DOHH2 (cell line): Measurements from ENCODE around the gene PGA3.

ENCODE experiments used
- H3F3A ChIP-seq: fragments of 200-600 bp; sonication (generic), shearing (Covaris generic); 2 replicates; pipeline ENCODE4 v1.6.0; 2016; ENCODE audit warnings: antibody characterized with exemption, mild to moderate bottlenecking; ENCODE audit not compliant: control insufficient read depth, insufficient read depth
- H3K27ac ChIP-seq: fragments of 200-600 bp; sonication (generic); 2 replicates; pipeline ENCODE4 v1.5.1; 2014; ENCODE audit warnings: low read depth, mild to moderate bottlenecking, low read length, moderate library complexity
- H3K27me3 ChIP-seq: fragments of 200-600 bp; sonication (generic); 2 replicates; pipeline ENCODE4 v1.6.1; 2014; ENCODE audit warnings: mild to moderate bottlenecking, low read length, mixed read lengths; ENCODE audit not compliant: control insufficient read depth
- H3K36me3 ChIP-seq: fragments of 200-600 bp; sonication (generic); 2 replicates; pipeline ENCODE4 v1.6.1; 2014; ENCODE audit warnings: mild to moderate bottlenecking, low read length, moderate library complexity, mixed read lengths; ENCODE audit not compliant: control insufficient read depth
- H3K4me1 ChIP-seq: fragments of 200-600 bp; sonication (generic); 2 replicates; pipeline ENCODE4 v1.6.1; 2014; ENCODE audit warnings: mild to moderate bottlenecking, low read length, mixed read lengths; ENCODE audit not compliant: control insufficient read depth
- H3K4me2 ChIP-seq: fragments of 200-600 bp; sonication (generic); 2 replicates; pipeline ENCODE4 v1.6.0; 2014; ENCODE audit warnings: mild to moderate bottlenecking, low read length, moderate library complexity
- H3K4me3 ChIP-seq: fragments of 200-600 bp; sonication (generic); 2 replicates; pipeline ENCODE4 v1.5.1; 2014; ENCODE audit warnings: mild to moderate bottlenecking, low read length, mixed read lengths
- H3K79me2 ChIP-seq: fragments of 200-600 bp; sonication (generic); 2 replicates; pipeline ENCODE4 v1.6.1; 2014; ENCODE audit warnings: mild to moderate bottlenecking, low read length, mixed read lengths; ENCODE audit not compliant: control insufficient read depth
- H3K9me2 ChIP-seq: fragments of 200-600 bp; sonication (generic); replicated peaks from 2 replicates; pipeline ENCODE4 v1.6.1; 2014; ENCODE audit warnings: mild to moderate bottlenecking, low read length, mixed read lengths; ENCODE audit not compliant: control insufficient read depth
- H3K9me3 ChIP-seq: fragments of 200-600 bp; sonication (generic); 2 replicates; pipeline ENCODE4 v1.6.1; 2014; ENCODE audit warnings: antibody characterized with exemption, low read length, mixed read lengths; ENCODE audit not compliant: control insufficient read depth, insufficient read depth
- H4K20me1 ChIP-seq: fragments of 200-600 bp; sonication (generic); 2 replicates; pipeline ENCODE4 v1.6.0; 2014; ENCODE audit warnings: low read depth, mild to moderate bottlenecking, antibody characterized with exemption, low read length, moderate library complexity; ENCODE audit not compliant: control insufficient read depth, insufficient read depth
- EZH2phosphoT487 ChIP-seq: fragments of 200-600 bp; sonication (generic); IDR thresholded peaks from 2 replicates; pipeline ENCODE4 v1.6.1; 2017; ENCODE audit warnings: borderline replicate concordance, mild to moderate bottlenecking, antibody characterized with exemption, low read length, moderate library complexity, mixed read lengths
- TF ChIP-seq, protein P1 (sequence below): fragments of 200-600 bp; sonication (generic); IDR thresholded peaks from one replicate; pipeline ENCODE4 v1.5.1; 2014; ENCODE audit warnings: antibody characterized with exemption, mild to moderate bottlenecking, low read depth, low read length; ENCODE audit not compliant: poor library complexity, severe bottlenecking

PGA3 gene

GRCh38 chr11:61254403-61255025 lies 51.2 kb downstream of the PGA3 start:
- H4K20me1 ChIP-seq, result no peaks in the 10 kb centered on the region
- no peaks in the 10 kb centered on the region for H3K4me1 ChIP-seq
- H3F3A ChIP-seq, result no peaks in the 10 kb centered on the region
- no peak overlapping the region for H3K27ac ChIP-seq
- H3K9me3 ChIP-seq, result no peaks in the 10 kb centered on the region
- H3K4me2 ChIP-seq, result no peak overlapping the region
- H3K36me3 ChIP-seq, result peaks cover 4% of the 10 kb centered on the region; the same call in 1 of the 2 replicates
- H3K79me2 ChIP-seq, result no peaks in the 10 kb centered on the region
- no peak overlapping the region for H3K4me3 ChIP-seq
- TF ChIP-seq EZH2phosphoT487, result no peak
- TF ChIP-seq, protein P1, sequence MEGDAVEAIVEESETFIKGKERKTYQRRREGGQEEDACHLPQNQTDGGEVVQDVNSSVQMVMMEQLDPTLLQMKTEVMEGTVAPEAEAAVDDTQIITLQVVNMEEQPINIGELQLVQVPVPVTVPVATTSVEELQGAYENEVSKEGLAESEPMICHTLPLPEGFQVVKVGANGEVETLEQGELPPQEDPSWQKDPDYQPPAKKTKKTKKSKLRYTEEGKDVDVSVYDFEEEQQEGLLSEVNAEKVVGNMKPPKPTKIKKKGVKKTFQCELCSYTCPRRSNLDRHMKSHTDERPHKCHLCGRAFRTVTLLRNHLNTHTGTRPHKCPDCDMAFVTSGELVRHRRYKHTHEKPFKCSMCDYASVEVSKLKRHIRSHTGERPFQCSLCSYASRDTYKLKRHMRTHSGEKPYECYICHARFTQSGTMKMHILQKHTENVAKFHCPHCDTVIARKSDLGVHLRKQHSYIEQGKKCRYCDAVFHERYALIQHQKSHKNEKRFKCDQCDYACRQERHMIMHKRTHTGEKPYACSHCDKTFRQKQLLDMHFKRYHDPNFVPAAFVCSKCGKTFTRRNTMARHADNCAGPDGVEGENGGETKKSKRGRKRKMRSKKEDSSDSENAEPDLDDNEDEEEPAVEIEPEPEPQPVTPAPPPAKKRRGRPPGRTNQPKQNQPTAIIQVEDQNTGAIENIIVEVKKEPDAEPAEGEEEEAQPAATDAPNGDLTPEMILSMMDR, result peak; percentile 81
- no peaks in the 10 kb centered on the region for H3K9me2 ChIP-seq
- no peaks in the 10 kb centered on the region for H3K27me3 ChIP-seq

DNA sequence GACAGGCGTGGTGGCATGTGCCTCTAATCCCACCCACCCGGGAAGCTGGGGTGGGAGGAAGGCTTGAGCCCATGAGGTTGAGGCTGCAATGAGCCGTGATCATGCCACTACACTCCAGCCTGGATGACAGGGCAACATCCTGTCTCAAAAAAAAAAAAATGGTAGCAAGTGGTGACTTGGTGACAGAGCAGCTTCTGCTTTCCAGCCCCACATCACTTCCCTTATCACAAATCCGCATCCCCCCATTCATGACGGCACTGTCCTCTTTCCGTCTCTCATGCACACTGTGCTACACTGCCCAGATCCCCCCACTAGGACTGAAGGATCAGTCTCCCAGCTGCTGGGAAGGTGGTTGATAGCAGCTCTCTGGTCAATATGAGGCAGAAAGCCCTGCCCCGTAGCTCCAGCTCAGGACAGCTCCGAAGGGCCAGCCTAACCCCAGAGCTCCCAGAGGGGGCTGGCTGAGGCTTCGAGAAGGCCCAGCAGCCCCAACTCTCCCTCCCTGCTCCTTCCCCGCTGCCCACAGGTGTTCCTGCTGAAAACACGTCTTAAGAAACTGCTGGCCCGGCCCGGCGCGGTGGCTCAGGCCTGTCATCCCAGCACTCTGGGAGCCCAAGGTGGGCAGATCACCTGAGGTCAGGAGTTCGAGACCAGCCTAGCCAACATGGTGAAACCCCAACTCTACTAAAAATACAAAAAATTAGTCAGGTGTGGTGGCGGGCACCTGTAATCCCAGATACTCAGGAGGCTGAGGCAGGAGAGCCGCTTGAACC lies 53.6 kb downstream of the PGA3 start:
- H3K4me1 ChIP-seq, result no peaks in the 10 kb centered on the region
- no peak for TF ChIP-seq EZH2phosphoT487
- TF ChIP-seq, protein P1, result no peak
- no peaks in the 10 kb centered on the region for H3K27me3 ChIP-seq
- no peak overlapping the region for H3K4me3 ChIP-seq
- no peaks in the 10 kb centered on the region for H3K79me2 ChIP-seq
- no peak overlapping the region for H3K27ac ChIP-seq
- no peaks in the 10 kb centered on the region for H4K20me1 ChIP-seq
- no peaks in the 10 kb centered on the region for H3K9me2 ChIP-seq
- peaks cover 7% of the 10 kb centered on the region; the same call in 1 of the 2 replicates for H3K36me3 ChIP-seq
- no peaks in the 10 kb centered on the region for H3K9me3 ChIP-seq
- H3F3A ChIP-seq, result no peaks in the 10 kb centered on the region
- H3K4me2 ChIP-seq, result no peak overlapping the region

DNA sequence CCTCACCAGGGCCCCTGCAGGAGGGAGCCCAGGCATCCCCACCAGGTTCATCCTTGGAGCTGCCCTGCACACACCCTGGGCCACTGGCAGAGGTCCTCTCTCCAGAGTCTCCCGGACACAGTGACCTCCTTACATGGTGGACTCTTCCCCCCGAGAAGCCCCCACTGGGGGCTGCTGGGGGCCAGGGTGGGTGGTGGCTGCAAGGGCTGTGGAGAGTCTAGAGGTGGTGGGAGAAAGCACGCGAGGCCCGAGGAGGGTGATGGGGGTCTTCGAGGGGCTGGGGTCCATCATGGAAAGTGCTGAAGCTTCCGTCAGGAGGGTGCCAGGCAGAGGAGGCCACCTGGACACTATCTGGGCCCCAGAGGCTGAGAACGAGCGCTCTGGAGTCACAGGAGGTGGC lies 55.2 kb downstream of the PGA3 start:
- H4K20me1 ChIP-seq, result no peaks in the 10 kb centered on the region
- peaks cover 7% of the 10 kb centered on the region; the same call in 1 of the 2 replicates for H3K36me3 ChIP-seq
- H3K9me2 ChIP-seq, result no peaks in the 10 kb centered on the region
- no peaks in the 10 kb centered on the region for H3F3A ChIP-seq
- H3K79me2 ChIP-seq, result no peaks in the 10 kb centered on the region
- no peak overlapping the region for H3K4me2 ChIP-seq
- H3K9me3 ChIP-seq, result no peaks in the 10 kb centered on the region
- no peak overlapping the region for H3K4me3 ChIP-seq
- H3K27ac ChIP-seq, result no peak overlapping the region
- TF ChIP-seq EZH2phosphoT487, result no peak
- TF ChIP-seq, protein P1, result no peak
- H3K4me1 ChIP-seq, result no peaks in the 10 kb centered on the region
- no peaks in the 10 kb centered on the region for H3K27me3 ChIP-seq
